H1 (cell line): ENCODE data around the gene AP5Z1. TPM values are rescaled to one million over a fixed set of nuclear protein-coding genes. Genes with fewer than 3 reads are reported as not detected.

ENCODE experiments used
- CTCF ChIA-PET: fragments of 300-600 bp; sonication (Branson Sonifier 250); formaldehyde crosslinking; loops from one replicate; lab custom pipeline; 2021; ENCODE audit not compliant: partially characterized antibody; lab: Charles Lee
- POLR2A ChIA-PET: fragments of 300-600 bp; sonication (Branson Sonifier 250); formaldehyde crosslinking; loops from one replicate; lab custom pipeline; 2021; ENCODE audit warnings: inconsistent platforms; ENCODE audit not compliant: partially characterized antibody; lab: Charles Lee
- DNase-seq, 2 experiments: peaks; one replicate each; pipeline versions ENCODE4 v3.0.0 to v3.0.0-alpha.2; 2010 to 2022; ENCODE audit warnings: low spot score in 2 of 2, low read depth in 1 of 2, mixed read lengths in 1 of 2
- FAIRE-seq: peaks from 2 replicates; lab custom pipeline; 2011; peaks lifted over from hg19 to GRCh38; lab: Jason Lieb, UNC
- H2AFZ ChIP-seq: 2 replicates; pipeline ENCODE4 v1.8.1; 2012; ENCODE audit warnings: low read length, inconsistent platforms
- H2AK5ac ChIP-seq: 2 replicates; pipeline ENCODE4 v1.6.1; 2013; ENCODE audit warnings: low read depth, low read length
- H2BK120ac ChIP-seq: replicated peaks from 2 replicates; pipeline ENCODE3; 2013; ENCODE audit warnings: low read depth, low read length, inconsistent platforms
- H2BK12ac ChIP-seq: 2 replicates; pipeline ENCODE4 v1.6.1; 2013; ENCODE audit warnings: low read depth, low read length
- H2BK15ac ChIP-seq: 2 replicates; pipeline ENCODE4 v1.6.1; 2013; ENCODE audit warnings: low read length
- H2BK20ac ChIP-seq: 2 replicates; pipeline ENCODE4 v1.6.1; 2013; ENCODE audit warnings: low read length
- H2BK5ac ChIP-seq: 2 replicates; pipeline ENCODE4 v1.6.1; 2013; ENCODE audit warnings: low read depth, low read length
- H3K14ac ChIP-seq: 2 replicates; pipeline ENCODE4 v1.6.1; 2013; ENCODE audit warnings: inconsistent platforms; ENCODE audit not compliant: insufficient read length
- H3K18ac ChIP-seq: 2 replicates; pipeline ENCODE4 v1.6.1; 2013; ENCODE audit warnings: low read length; ENCODE audit errors: extremely low read depth
- H3K23ac ChIP-seq: 2 replicates; pipeline ENCODE4 v1.6.1; 2013; ENCODE audit warnings: inconsistent platforms; ENCODE audit not compliant: insufficient read length
- H3K23me2 ChIP-seq: 2 replicates; pipeline ENCODE4 v1.6.1; 2013; ENCODE audit warnings: low read depth, low read length
- H3K27ac ChIP-seq: 2 replicates; pipeline ENCODE4 v1.6.1; 2011; ENCODE audit warnings: low read depth, low read length, inconsistent platforms
- H3K27me3 ChIP-seq, 4 experiments: replicated peaks in 1 of 4; 1 replicate in 1 of 4; 2 replicates in 3 of 4; pipeline versions ENCODE4 v1.6.1 to v1.8.1; 2011 to 2013; ENCODE audit warnings: low read length in 3 of 4, mild to moderate bottlenecking in 3 of 4, inconsistent platforms in 2 of 4, mixed read lengths in 2 of 4, moderate library complexity in 1 of 4; ENCODE audit not compliant: control insufficient read depth in 3 of 4, insufficient read depth in 3 of 4; ENCODE audit errors: extremely low read depth in 1 of 4
- H3K36me3 ChIP-seq, 4 experiments: 2 replicates each; pipeline versions ENCODE4 v1.6.1 to v1.8.1; 2011 to 2013; ENCODE audit warnings: mild to moderate bottlenecking in 4 of 4, low read length in 3 of 4, moderate library complexity in 2 of 4, control low read depth in 1 of 4, inconsistent platforms in 1 of 4; ENCODE audit not compliant: insufficient read depth in 4 of 4, control insufficient read depth in 2 of 4
- H3K4ac ChIP-seq: replicated peaks from 2 replicates; pipeline ENCODE3; 2013; ENCODE audit warnings: low read length, low read depth, mixed read lengths, inconsistent platforms; ENCODE audit not compliant: insufficient read length
- H3K4me1 ChIP-seq, 4 experiments: replicated peaks in 1 of 4; 1 replicate in 1 of 4; 2 replicates in 3 of 4; pipeline versions ENCODE4 v1.6.1 to v1.8.1; 2011 to 2013; ENCODE audit warnings: low read length in 3 of 4, inconsistent platforms in 2 of 4, mixed read lengths in 1 of 4; ENCODE audit not compliant: insufficient read depth in 4 of 4, control insufficient read depth in 3 of 4
- H3K4me2 ChIP-seq, 2 experiments: 2 replicates each; pipeline versions ENCODE4 v1.6.1 to v1.8.1; 2011 to 2013; ENCODE audit warnings: low read depth in 2 of 2, low read length in 2 of 2, control low read depth in 1 of 2, inconsistent platforms in 1 of 2, mild to moderate bottlenecking in 1 of 2; ENCODE audit not compliant: insufficient read depth in 1 of 2
- H3K4me3 ChIP-seq, 4 experiments: fragments of 200-600, 300-600 bp in 1 of 4; sonication (generic), shearing (Covaris generic), sonication (Bioruptor Twin) in 1 of 4; 2 replicates each; pipeline versions ENCODE4 v1.5.1 to v1.8.1; 2011 to 2016; ENCODE audit warnings: low read length in 4 of 4, low read depth in 3 of 4, control low read depth in 2 of 4, inconsistent platforms in 2 of 4, mild to moderate bottlenecking in 2 of 4, mixed read lengths in 1 of 4, moderate library complexity in 1 of 4; ENCODE audit not compliant: insufficient read depth in 2 of 4; ENCODE audit errors: extremely low read depth in 1 of 4
- H3K56ac ChIP-seq: replicated peaks from 2 replicates; pipeline ENCODE3; 2013; ENCODE audit warnings: low read depth, mild to moderate bottlenecking, mixed read lengths, low read length, inconsistent platforms; ENCODE audit not compliant: insufficient read length
- H3K79me1 ChIP-seq: 2 replicates; pipeline ENCODE4 v1.6.1; 2013; ENCODE audit warnings: low read depth, low read length, control low read depth
- H3K79me2 ChIP-seq, 2 experiments: 2 replicates each; pipeline versions ENCODE4 v1.6.1 to v1.8.1; 2012 to 2013; ENCODE audit warnings: low read length in 2 of 2, mild to moderate bottlenecking in 2 of 2, inconsistent platforms in 1 of 2; ENCODE audit not compliant: insufficient read depth in 2 of 2, control insufficient read depth in 1 of 2
- H3K9ac ChIP-seq, 4 experiments: replicated peaks in 1 of 4; 1 replicate in 1 of 4; 2 replicates in 3 of 4; pipeline versions ENCODE4 v1.6.1 to v1.8.1; 2011 to 2013; ENCODE audit warnings: low read depth in 3 of 4, low read length in 3 of 4, control low read depth in 2 of 4, mild to moderate bottlenecking in 2 of 4, moderate library complexity in 2 of 4, inconsistent platforms in 1 of 4; ENCODE audit errors: extremely low read depth in 1 of 4
- H3K9me3 ChIP-seq, 2 experiments: 2 replicates each; pipeline versions ENCODE4 v1.6.1 to v1.8.1; 2012 to 2013; ENCODE audit warnings: mild to moderate bottlenecking in 2 of 2, moderate library complexity in 2 of 2, control low read depth in 1 of 2, inconsistent platforms in 1 of 2, low read depth in 1 of 2, low read length in 1 of 2, mixed read lengths in 1 of 2; ENCODE audit not compliant: insufficient read depth in 2 of 2
- H4K20me1 ChIP-seq, 2 experiments: replicated peaks in 1 of 2; 2 replicates each; pipeline versions ENCODE3 to v1.8.1; 2011 to 2013; ENCODE audit warnings: inconsistent platforms in 2 of 2, low read length in 2 of 2, mild to moderate bottlenecking in 1 of 2; ENCODE audit not compliant: insufficient read depth in 2 of 2, control insufficient read depth in 1 of 2
- H4K5ac ChIP-seq: 2 replicates; pipeline ENCODE4 v1.6.1; 2013; ENCODE audit warnings: low read length, low read depth, mixed read lengths, inconsistent platforms; ENCODE audit not compliant: insufficient read length
- H4K8ac ChIP-seq: 2 replicates; pipeline ENCODE4 v1.8.0; 2013; ENCODE audit warnings: mild to moderate bottlenecking, moderate library complexity, low read length, inconsistent platforms; ENCODE audit not compliant: insufficient read depth; ENCODE audit errors: extremely low read depth
- H4K91ac ChIP-seq: replicated peaks from 2 replicates; pipeline ENCODE3; 2013; ENCODE audit warnings: low read length, mixed read lengths, inconsistent platforms; ENCODE audit not compliant: insufficient read length
- GTF2F1 ChIP-seq: IDR thresholded peaks from 2 replicates; pipeline ENCODE4 v1.6.1; 2012; ENCODE audit warnings: low read depth, low read length, improper control_type of control experiment, borderline replicate concordance
- JUND ChIP-seq: IDR thresholded peaks from 2 replicates; pipeline ENCODE4 v1.6.1; 2011; ENCODE audit warnings: mild to moderate bottlenecking, improper control_type of control experiment, low read length
- RNF2 ChIP-seq: fragments of 200-900, 300-1000 bp; sonication (generic); IDR thresholded peaks from 2 replicates; pipeline ENCODE4 v1.7.1; 2016; ENCODE audit warnings: borderline replicate concordance, low read depth, mild to moderate bottlenecking, antibody characterized with exemption, low read length; ENCODE audit not compliant: poor library complexity, severe bottlenecking; ENCODE audit errors: missing control alignments
- TAF1 ChIP-seq: IDR thresholded peaks from 2 replicates; pipeline ENCODE4 v1.6.1; 2011; ENCODE audit warnings: mild to moderate bottlenecking, low read depth, low read length
- WGBS, 2 experiments: shearing (Covaris generic) in 1 of 2; methylation state at CpG; one replicate each; pipeline versions ENCODE4 v1.1.6 to v1.1.7; 2013 to 2015; ENCODE audit warnings: low lambda C conversion rate in 2 of 2, mixed read lengths in 2 of 2, inconsistent platforms in 1 of 2, low coverage in 1 of 2, missing lambda C conversion rate in 1 of 2; ENCODE audit not compliant: insufficient replicate concordance in 2 of 2, insufficient coverage in 1 of 2, insufficient read length in 1 of 2; ENCODE audit errors: extremely low coverage in 1 of 2, missing lambda C conversion rate in 1 of 2; 5-methylcytosine and 5-hydroxymethylcytosine counted together
- polyA plus RNA-seq, 7 experiments: library from polyadenylated mRNA; depleted of rRNA in 3 of 7; stranded (reverse) in 5 of 7; unstranded in 2 of 7; fragments of >200 nt in 5 of 7; fragments of 200-250 nt in 2 of 7; gene quantifications; 1 replicate in 5 of 7; 2 replicates in 1 of 7; 4 replicates in 1 of 7; pipeline versions ENCODE4 v1.2.1 to v1.2.3, GENCODE V29; 2011 to 2013; ENCODE audit warnings: missing spikeins in 2 of 7, mixed read lengths in 2 of 7
- total RNA-seq: library from RNA; stranded (reverse); fragmentation: NEBNext Ultra II Directional; extraction: Animal tissue kit (Norgen Biotek cat#: 25700); gene quantifications from 2 replicates; pipeline ENCODE4 v1.2.1, GENCODE V29; 2021

AP5Z1 gene
- total and polyA plus RNA-seq, 2 of the 8 experiments (the other 6 are each of a cell fraction or from before 2014, with no cell fraction given): 24.0 to 24.7 TPM

DNA sequence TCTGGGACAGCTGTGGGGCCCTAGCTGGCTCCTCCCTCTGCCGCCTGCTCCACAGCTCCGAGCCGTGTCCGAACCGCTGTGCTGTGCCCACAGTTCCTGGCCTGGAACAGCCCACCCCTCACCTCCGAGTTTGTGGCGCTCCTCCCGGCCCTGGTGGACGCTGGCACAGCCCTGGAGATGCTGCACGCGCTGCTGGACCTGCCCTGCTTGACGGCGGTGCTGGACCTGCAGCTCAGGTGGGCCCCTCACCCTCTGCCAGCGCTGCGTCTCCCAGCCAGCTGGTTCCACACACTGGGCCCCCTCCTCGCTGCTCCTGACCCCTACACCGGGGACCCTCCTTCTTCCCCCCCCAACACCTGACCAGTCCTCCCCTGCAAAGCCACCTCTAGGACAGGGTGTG lies 12.1 kb downstream of the AP5Z1 start:
- H4K5ac ChIP-seq: no peak overlapping the region
- no peak overlapping the region for H3K4ac ChIP-seq
- H4K8ac ChIP-seq: no peak overlapping the region
- no peak overlapping the region for H2AFZ ChIP-seq
- H2BK12ac ChIP-seq: no peak overlapping the region
- H2BK5ac ChIP-seq: no peak overlapping the region
- POLR2A ChIA-PET: interaction anchor here (1.8 kb wide), 1 partner anchor 13 kb away, joined by 4 read pairs; the partner anchor contains the start of gene AP5Z1
- H3K56ac ChIP-seq: no peak overlapping the region
- no peak overlapping the region for H2BK120ac ChIP-seq
- peaks cover 3 to 54% (median 9%) of the 10 kb centered on the region in 4 experiments; a peak in 5 of 8 replicates for H3K36me3 ChIP-seq
- no peak for TF ChIP-seq RNF2
- TF ChIP-seq TAF1: no peak
- TF ChIP-seq GTF2F1: no peak
- TF ChIP-seq JUND: no peak
- TF ChIP-seq, all 59 proteins: peak for 0
- H3K4me3 ChIP-seq: no peak overlapping the region
- peaks cover 3% of the 10 kb centered on the region; the same call in 1 of the 2 replicates for H3K23me2 ChIP-seq
- no peak overlapping the region for H3K27ac ChIP-seq
- H3K79me2 ChIP-seq: no peaks in the 10 kb centered on the region
- no peak overlapping the region for H3K18ac ChIP-seq
- no peak overlapping the region for H2BK15ac ChIP-seq
- no peaks in the 10 kb centered on the region for H3K27me3 ChIP-seq
- H3K79me1 ChIP-seq: no peaks in the 10 kb centered on the region
- no peaks in the 10 kb centered on the region for H3K9me3 ChIP-seq
- H4K91ac ChIP-seq: no peak overlapping the region
- H3K14ac ChIP-seq: no peak overlapping the region
- DNase-seq (no peak), FAIRE-seq (no peak)
- H3K9ac ChIP-seq: no peak overlapping the region
- H3K4me2 ChIP-seq: no peak overlapping the region
- 97% methylated on average over 12 of the region's 17 CpGs; no CpG with 5 or more reads in 1 of the 2 experiments for WGBS, 2 experiments
- H3K23ac ChIP-seq: no peak overlapping the region
- H3K4me1 ChIP-seq: no peaks in the 10 kb centered on the region; a peak in 3 of 7 replicates
- CTCF ChIA-PET: interaction anchor here (0.6 to 1.1 kb wide), 2 partner anchors 12 to 580 kb away, joined by 3 read pairs; no protein-coding TSS in a partner anchor
- no peak overlapping the region for H2BK20ac ChIP-seq
- peaks cover 0 to 7% of the 10 kb centered on the region in 2 experiments for H4K20me1 ChIP-seq
- no peak overlapping the region for H2AK5ac ChIP-seq
